Measurements from ENCODE around the gene SIX1.

The SIX1 gene

DNA sequence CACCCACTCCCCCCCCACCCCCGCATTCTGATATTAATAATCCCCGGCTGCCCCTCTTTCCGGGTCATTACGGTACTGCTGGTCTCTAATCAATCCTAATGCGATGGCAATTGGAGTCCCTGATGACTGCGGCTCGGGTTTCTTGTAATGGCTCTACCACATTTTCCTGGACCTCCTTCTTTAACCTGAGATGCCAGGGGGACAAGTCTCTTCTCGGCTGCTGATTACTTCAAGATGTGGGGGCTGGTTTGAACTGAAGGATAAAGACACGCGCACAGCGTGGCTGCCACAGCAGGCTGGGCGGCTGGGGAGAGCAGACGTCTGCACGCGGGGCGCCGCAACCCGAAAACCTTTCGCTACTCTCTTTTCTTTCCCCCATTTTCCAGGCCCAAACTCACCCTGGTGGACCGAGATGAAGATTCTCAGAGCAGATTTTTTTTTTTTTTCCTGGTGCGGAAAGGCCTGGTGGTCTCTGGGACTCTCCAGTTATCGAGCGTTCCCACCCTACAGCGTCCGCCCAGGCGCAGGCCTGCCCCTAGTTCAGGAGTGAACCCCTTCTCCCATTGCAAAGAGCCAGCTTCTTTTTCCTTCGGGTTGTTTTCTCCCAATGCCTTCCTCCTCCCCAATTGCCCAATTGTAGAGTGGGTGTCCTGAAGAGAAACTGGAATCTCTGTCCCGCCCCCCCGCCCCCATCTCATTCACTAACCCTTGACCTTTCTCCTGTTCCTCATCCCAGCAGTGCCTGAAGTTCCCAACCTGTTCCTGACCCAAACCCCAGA lies 6.0 kb upstream of the SIX1 start:
- no peak for FAIRE-seq

DNA sequence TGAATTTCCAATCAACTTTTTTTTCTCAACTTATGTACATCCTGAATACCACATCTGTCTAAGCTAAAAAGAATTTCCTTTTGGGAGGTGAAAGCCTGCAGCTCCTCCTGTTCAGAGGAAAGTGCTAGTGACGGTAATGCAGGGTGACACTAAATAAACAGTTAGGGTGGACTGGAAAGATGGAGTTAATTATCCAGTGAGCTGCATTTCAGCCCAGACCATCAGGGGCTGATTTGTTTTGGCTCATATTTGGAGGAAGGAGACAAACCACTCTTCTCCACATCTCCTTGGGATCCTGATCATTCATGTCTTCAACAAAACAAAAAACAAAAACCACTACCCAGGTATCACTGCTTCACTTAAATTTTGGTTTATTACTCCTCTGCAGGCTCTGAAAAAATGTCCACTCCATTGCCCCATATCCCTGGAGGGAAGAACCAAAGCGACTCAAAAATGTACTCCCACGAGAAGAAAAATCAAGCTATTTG lies 5.1 kb upstream of the SIX1 start:
- FAIRE-seq = no peak

DNA sequence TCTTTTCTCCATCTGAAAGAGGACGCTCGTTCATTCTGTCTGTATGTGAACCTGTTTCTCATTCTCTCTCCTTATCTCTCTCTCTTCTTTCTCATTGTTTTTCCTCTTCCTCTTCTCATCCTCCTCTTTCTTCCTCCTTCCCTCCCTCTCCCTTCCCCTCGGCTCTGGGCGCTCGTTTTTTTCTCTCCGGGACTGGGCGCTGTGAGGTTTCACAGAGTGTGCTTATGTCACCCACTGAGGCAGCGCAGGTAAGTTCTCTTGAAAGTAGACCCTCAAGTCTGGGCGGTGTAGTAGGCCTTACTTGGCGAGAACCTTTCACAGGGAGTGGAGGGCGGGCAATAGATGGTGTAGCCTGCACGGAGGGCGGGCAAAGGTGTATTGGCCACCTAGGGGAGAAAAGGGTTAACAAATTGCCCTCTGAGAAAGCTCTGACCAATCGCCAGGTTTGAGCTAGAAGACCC lies 4.5 kb upstream of the SIX1 start:
- no peak for FAIRE-seq

DNA sequence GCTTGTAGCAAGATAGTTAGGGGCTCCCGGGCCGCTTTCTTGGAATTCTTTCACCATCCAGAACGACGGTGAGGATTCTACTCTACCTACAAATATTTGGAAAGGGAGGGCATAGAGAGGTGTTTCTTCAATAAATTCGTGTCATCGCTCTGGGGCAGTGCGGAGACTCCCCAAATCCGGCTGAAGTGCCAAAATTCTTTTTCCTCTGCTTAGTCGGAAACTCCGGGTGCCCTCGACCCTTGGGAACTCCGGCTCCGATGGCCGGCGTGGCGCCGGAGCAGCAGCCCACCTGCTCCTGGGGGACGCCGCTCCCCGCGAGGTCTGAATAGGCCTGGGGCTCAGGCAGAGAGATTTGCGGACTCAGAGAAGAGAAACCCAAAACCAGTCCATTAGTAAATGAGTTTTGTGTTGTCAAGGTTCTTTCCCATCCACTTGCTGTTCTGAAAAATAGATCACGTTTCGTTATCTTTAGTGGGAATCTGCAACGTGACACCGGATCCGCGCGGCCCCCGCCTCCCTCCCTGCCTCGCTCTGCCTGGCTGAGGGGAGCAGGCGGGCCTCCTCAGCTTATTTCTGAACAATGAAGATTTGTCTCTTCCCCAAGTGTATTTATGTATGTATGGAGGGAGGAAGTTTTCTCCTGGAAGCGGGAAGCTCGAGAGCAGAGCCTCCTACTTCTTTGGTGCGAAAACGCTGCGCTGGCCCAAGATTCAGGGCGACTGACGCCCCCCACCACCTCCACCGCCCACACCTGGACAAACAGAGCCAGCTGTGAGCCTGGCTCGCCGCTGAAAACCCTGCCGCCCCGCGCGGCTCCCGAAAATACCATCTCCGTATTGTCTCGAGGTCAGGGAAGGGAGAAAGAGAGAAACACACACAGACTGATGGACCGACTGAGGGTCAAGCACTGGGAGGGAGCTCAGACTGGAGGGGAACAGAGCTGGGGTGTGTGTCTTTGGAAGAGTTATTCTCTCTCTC lies 3.7 kb upstream of the SIX1 start:
- no peak for FAIRE-seq

GRCh38 chr14:60651796-60652673 lies 2.8 kb upstream of the SIX1 start:
- FAIRE-seq = no peak

DNA sequence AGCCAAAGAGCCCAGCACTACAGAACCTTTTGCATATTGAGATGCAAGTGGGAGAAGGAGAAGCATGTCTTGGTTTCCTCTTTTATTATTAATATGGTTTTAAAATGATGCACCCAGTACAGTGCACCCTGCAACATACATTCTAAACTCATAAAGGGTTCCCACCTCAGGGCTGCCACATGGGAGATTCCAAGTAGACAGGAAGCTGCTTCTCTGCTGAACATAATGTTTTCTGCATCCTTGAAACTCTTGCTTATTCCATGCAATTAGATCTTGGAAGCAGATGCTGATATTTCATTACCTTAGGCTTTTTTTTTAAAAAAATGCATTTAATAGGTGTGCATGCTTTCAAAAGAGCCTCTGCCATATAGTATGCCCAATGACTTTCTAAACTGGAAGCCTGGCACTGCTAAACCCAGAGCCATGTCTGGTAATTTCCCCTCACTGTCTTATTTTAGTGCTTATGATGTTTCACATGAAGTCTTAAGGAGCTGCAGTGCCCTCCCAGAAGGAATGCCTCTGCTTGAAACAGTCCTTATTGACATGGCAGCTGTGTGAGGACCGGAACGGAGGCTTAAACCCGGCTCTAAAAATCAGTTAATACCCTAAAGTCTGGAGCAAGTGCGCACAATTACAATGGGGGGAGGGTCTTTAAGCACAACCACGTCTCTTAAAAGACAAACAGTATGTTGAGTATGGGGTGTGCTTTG lies 2.0 kb upstream of the SIX1 start:
- FAIRE-seq = no peak

GRCh38 chr14:60650373-60650961 lies 1.2 kb upstream of the SIX1 start:
- FAIRE-seq = no peak

DNA sequence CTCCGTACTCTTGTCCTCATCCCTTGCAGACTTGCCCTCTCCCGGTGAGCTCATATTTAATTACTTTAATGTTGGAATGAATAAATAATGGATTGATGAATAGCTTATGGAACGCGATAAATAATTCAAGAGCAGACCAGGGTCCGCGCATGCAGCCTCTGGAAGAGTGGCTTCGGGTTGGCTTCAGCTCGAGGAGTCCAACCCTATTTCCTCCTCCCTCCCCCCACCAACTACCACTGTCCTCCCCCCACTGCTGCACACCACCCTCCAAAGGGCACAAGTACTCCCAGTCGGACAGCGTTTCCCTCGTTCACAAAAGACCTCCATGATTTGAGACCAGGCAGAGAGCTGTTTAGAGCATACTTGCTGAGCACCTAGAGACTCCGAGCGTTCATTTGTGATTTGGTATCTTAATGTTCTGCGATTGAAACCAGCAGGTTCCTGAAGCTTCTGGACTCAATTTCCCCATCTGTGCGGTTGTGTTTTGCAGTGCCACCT lies 647 bp upstream of the SIX1 start:
- no peak for FAIRE-seq

GRCh38 chr14:60648249-60648933 lies 886 bp downstream of the SIX1 start:
- FAIRE-seq = no peak

DNA sequence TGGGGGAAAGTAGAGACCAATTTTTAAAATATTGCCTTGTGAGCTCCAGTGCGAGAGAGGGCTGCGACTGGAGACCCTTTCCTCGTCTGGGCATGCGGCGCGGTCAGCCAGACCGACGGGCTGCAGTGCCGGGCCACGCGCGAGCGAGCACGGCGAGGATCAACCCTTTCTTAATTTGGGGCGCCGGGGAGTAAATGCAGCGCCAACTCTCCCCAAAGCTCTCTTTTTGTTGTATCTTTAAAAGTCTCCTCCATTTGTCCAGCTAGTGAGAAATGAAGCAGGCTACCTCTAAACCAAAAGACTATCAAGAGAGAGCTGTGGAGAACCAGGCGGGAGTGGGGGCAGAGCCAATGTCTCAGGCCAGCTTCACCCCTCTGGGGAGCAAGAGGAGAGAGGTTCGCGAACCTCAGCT lies 1.4 kb downstream of the SIX1 start:
- no peak for FAIRE-seq

DNA sequence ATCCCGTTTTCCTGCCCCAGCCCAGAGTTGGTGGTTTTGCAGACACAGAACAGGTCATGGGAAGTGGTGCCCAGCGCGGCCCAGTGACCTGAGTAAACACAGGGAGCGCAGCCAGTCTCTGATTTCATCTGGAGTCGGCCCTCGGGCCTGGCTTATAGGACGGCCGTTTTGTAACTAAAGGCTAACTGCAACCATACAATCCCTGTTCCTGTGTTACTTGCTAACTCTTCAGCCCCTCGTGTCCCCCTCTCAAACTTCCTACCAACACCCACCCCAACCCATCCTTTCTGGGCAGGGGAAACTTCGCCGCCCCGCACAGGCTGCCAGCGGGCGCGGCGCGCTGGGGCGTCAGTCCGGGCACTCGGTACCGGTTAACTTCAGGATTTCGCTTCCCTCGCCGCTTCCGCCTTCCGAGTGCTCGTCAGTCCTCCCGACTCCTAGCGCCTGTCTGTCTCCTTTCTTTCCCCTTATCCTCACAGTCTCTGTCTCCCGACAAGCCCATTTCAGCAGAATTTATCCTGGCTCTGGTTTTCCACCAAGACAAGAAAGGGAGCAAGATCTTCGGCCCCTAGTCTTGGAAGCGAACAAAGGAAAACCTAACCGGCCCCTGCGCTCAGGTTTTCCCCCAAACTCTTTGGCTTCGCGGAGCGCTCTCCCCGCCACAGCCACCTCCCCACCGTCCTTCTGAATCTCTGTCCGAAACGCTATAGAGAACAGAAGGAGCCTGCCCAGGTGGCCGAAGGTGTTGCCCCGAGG lies 2.0 kb downstream of the SIX1 start:
- FAIRE-seq = no peak

GRCh38 chr14:60646226-60646818 lies 3.0 kb downstream of the SIX1 start:
- no peak for FAIRE-seq

DNA sequence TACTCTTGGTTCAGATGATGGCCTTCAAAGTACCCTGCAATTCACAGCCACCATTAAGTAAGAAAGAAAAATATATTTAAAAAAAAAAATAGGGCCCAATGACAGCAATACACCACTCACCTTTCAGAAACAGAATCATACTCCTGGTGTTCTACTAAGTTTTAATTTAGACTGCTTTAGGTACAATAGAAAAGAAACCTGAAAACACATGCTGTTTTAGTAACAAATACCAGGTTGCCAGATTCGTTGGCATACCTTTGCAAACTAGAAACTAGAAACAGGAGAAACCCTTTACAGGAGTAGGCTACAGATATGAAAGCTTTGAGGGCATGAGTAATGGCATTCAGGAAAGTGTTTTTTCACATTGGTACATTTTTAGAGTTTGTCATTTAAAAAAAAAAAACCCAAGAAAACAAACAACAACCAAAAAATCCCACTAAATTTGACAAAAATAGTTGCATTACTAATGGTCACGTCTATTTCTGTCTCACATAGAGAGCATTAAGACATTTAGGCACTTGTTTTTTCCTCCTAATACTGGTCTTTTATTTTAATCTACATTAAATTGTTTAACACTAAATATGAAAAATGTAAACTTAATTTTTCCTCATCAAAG lies 4.0 kb downstream of the SIX1 start:
- FAIRE-seq = no peak

DNA sequence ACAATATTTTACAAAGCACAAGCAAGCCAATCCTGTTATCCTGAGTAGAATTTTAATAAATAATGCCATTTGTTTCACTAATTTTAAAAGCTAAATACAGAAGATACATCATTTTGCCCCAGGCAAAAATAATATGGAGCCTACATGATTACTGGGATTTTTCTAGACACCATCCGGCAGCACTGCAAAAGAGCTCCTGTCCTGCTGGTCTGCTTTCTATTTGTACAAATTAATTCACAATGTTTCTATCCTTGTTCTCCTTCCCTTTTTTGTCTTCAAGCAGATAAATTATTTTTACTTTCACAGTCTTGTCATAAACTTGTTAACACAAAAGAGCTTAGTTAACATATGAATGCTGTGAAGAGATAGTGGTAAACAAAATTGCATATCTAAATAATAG lies 4.6 kb downstream of the SIX1 start:
- FAIRE-seq = no peak

- no peak for FAIRE-seq
Measured at GRCh38 chr14:60643463-60644314, 5.6 kb downstream of the SIX1 start.

DNA sequence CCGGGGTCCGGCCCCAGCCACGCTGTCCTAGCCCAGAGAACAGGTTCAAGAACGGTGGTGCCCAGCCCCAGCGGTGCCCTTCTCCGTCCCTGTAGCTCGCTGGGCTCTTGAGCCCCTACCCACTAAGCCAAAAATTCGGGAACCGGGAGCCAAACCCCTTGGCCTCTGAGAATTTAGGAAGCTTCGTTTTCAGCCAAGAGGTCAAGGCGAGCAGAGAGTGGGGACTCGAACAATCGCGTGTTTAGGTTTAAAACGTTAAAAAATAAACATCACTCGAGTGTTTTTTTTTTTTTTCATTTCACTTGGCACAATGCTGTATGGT lies 6.2 kb downstream of the SIX1 start:
- no peak for FAIRE-seq

DNA sequence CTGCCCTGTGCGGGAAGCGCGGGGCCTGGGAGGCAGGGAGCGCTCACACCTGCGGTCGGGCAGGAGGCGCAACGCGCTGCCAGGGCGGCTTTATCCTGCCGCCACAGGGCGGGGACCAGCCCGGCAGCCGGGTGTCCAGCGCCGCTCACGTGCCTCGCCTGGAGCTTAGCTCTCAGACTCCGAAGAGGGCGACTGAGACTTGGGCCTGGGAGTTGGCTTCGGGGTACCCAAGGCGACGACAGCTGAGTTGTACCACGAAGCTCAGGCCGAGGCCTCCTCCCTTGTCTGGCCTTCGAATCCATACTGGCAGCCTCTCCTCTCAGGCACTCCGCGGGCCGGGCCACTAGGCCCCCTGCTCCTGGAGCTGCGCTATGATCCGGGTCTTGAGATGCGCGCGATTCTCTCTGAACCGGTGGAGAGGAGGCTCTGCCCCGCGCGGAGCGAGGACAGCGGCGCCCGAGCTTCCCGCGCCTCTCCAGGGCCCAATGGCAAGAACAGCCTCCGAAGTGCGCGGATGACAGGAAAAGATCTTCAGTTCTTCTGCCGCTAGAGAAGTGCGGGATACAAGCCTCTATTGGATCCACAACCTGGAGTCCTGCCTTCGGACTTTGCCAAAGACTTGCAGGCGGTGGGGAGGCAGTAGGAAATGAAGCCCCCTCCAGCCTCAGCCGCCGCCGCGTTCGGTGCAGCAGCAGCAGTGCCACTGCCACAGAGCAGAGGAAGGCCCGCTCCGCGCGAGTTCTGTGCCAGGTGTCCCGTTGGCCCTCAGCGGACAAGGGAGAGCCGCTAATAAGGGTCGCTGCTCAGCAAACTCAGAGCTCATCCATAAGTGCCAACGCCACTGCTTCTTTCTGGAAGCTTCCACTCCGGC lies 6.8 kb downstream of the SIX1 start:
- FAIRE-seq = no peak

Measured in colon (tissue), 2 donors.